Measurements from ENCODE around the gene L3MBTL2.

DNA sequence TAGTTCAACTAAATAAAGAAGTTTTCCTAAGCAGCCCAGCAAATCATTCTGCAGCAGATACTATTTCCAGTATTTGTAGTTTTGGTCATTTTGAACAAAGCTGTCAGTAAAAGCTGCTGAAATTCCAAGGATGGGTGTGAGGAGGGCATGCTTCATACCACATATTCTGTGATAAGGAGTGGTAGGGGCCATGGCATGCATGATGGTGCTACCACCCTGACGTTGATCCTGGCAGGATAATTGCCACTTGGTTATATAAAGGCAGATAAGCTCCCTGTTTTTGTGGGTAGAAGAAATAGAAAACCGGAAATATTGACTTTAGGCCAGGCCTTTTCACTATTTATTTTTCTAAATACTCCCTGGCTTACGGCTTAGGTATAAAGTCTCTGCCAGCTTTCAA, 33.1 kb upstream of the L3MBTL2 start:
- no peak for TF ChIP-seq POLR2A (IDR thresholded peaks at IDR 0.05; ENCODE audit: low read depth, low read length)
- no peak for TF ChIP-seq POLR2AphosphoS5 (IDR thresholded peaks at IDR 0.05; ENCODE audit: low read depth, low read length)
